ENCODE data around the gene QKI.

- TF ChIP-seq, protein P1, sequence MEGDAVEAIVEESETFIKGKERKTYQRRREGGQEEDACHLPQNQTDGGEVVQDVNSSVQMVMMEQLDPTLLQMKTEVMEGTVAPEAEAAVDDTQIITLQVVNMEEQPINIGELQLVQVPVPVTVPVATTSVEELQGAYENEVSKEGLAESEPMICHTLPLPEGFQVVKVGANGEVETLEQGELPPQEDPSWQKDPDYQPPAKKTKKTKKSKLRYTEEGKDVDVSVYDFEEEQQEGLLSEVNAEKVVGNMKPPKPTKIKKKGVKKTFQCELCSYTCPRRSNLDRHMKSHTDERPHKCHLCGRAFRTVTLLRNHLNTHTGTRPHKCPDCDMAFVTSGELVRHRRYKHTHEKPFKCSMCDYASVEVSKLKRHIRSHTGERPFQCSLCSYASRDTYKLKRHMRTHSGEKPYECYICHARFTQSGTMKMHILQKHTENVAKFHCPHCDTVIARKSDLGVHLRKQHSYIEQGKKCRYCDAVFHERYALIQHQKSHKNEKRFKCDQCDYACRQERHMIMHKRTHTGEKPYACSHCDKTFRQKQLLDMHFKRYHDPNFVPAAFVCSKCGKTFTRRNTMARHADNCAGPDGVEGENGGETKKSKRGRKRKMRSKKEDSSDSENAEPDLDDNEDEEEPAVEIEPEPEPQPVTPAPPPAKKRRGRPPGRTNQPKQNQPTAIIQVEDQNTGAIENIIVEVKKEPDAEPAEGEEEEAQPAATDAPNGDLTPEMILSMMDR (optimal IDR thresholded peaks at IDR 0.05 in 1 of 3, IDR thresholded peaks at IDR 0.05 in 1 of 3, conservative IDR thresholded peaks at IDR 0.05 in 1 of 3; ENCODE audit: extremely low read depth in 1 of 3, insufficient read depth in 2 of 3, low read length in 3 of 3), result no peak
- no peak for TF ChIP-seq EZH2 (IDR thresholded peaks at IDR 0.05; ENCODE audit: low read length)
Measured at GRCh38 chr6:163613668-163614067, 199.2 kb downstream of the QKI start.

All from keratinocyte (primary cell).